ENCODE data around the gene FNDC1.

- TF ChIP-seq, protein P1, sequence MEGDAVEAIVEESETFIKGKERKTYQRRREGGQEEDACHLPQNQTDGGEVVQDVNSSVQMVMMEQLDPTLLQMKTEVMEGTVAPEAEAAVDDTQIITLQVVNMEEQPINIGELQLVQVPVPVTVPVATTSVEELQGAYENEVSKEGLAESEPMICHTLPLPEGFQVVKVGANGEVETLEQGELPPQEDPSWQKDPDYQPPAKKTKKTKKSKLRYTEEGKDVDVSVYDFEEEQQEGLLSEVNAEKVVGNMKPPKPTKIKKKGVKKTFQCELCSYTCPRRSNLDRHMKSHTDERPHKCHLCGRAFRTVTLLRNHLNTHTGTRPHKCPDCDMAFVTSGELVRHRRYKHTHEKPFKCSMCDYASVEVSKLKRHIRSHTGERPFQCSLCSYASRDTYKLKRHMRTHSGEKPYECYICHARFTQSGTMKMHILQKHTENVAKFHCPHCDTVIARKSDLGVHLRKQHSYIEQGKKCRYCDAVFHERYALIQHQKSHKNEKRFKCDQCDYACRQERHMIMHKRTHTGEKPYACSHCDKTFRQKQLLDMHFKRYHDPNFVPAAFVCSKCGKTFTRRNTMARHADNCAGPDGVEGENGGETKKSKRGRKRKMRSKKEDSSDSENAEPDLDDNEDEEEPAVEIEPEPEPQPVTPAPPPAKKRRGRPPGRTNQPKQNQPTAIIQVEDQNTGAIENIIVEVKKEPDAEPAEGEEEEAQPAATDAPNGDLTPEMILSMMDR (IDR thresholded peaks at IDR 0.05; ENCODE audit: borderline replicate concordance, extremely low read depth, low read length, poor library complexity, severe bottlenecking), result no peak
- TF ChIP-seq EZH2 (IDR thresholded peaks at IDR 0.05; ENCODE audit: borderline replicate concordance, low read depth, low read length, severe bottlenecking), result no peak
Measured at GRCh38 chr6:159298840-159299239, 129.6 kb downstream of the FNDC1 start.

Data from DND-41 (cell line).